BLaER1 (cell line): ENCODE data around the gene CYP2D6.
"Not testable (repeated sequence)": the region's sequence is repeated elsewhere in the genome, so short reads cannot be mapped to it uniquely, and the experiment has no call there.

Experiments used
- H3K27ac ChIP-seq: shearing (Covaris generic); formaldehyde crosslinking; 2 replicates; pipeline ENCODE4 v1.8.1; 2022
- H3K27me3 ChIP-seq: shearing (Covaris generic); formaldehyde crosslinking; 2 replicates; pipeline ENCODE4 v1.8.1; 2022
- H3K36me3 ChIP-seq: shearing (Covaris generic); formaldehyde crosslinking; 2 replicates; pipeline ENCODE4 v1.8.1; 2022
- H3K4me1 ChIP-seq: shearing (Covaris generic); formaldehyde crosslinking; 2 replicates; pipeline ENCODE4 v1.8.1; 2022
- H3K4me2 ChIP-seq: shearing (Covaris generic); formaldehyde crosslinking; 2 replicates; pipeline ENCODE4 v1.8.1; 2022
- H3K4me3 ChIP-seq: shearing (Covaris generic); formaldehyde crosslinking; 2 replicates; pipeline ENCODE4 v1.8.1; 2022
- H3K9ac ChIP-seq: shearing (Covaris generic); formaldehyde crosslinking; 2 replicates; pipeline ENCODE4 v1.8.1; 2022
- H3K9me3 ChIP-seq: shearing (Covaris generic); formaldehyde crosslinking; 2 replicates; pipeline ENCODE4 v1.8.1; 2022
- H4K20me1 ChIP-seq: shearing (Covaris generic); formaldehyde crosslinking; 2 replicates; pipeline ENCODE4 v1.8.1; 2022
- Cebpa-rat ChIP-seq: shearing (Covaris generic); IDR thresholded peaks from 2 replicates; pipeline ENCODE4 v1.8.1; 2022

CYP2D6 gene

GRCh38 chr22:42130639-42131431 is at the start of gene CYP2D6:
Gene CYP2D6 (minus strand): TSS chr22:42130810. CDS start chr22:42130791, 19 bp downstream.
- not testable (repeated sequence) for H3K27ac ChIP-seq, H3K9ac ChIP-seq, H3K36me3 ChIP-seq, H3K4me3 ChIP-seq, H3K9me3 ChIP-seq, H4K20me1 ChIP-seq, H3K27me3 ChIP-seq, H3K4me2 ChIP-seq
- peaks cover 31% of the 10 kb centered on the region for H3K4me1 ChIP-seq

- Histone ChIP-seq H3K4me2 (no peak overlapping the region), H3K4me1 (peaks cover 29% of the 10 kb centered on the region), H4K20me1 (peaks cover 87% of the 10 kb centered on the region), H3K9me3 (no peaks in the 10 kb centered on the region), H3K4me3 (no peak overlapping the region), H3K36me3 (peaks cover 72% of the 10 kb centered on the region), H3K27me3 (no peaks in the 10 kb centered on the region), H3K27ac (no peak overlapping the region), H3K9ac (no peak overlapping the region)
- TF ChIP-seq Cebpa-rat, result no peak
These were observed 49.0 kb upstream of the CYP2D6 start for GRCh38 chr22:42179616-42180015.

GRCh38 chr22:42178910-42179519 is 48.4 kb upstream of the CYP2D6 start:
- TF ChIP-seq Cebpa-rat, result no peak
- Histone ChIP-seq H3K9me3 (no peaks in the 10 kb centered on the region), H3K36me3 (peaks cover 72% of the 10 kb centered on the region), H3K4me3 (no peak overlapping the region), H3K27me3 (no peaks in the 10 kb centered on the region), H3K27ac (no peak overlapping the region), H3K9ac (no peak overlapping the region), H3K4me2 (no peak overlapping the region), H3K4me1 (peaks cover 35% of the 10 kb centered on the region), H4K20me1 (peaks cover 87% of the 10 kb centered on the region)

GRCh38 chr22:42177891-42178336 is 47.3 kb upstream of the CYP2D6 start:
- Histone ChIP-seq H3K27me3 (no peaks in the 10 kb centered on the region), H3K27ac (no peak overlapping the region), H3K4me3 (no peak overlapping the region), H3K36me3 (peaks cover 66% of the 10 kb centered on the region), H4K20me1 (peaks cover 87% of the 10 kb centered on the region), H3K4me2 (peak overlapping the region; percentile 11; the same call in 1 of the 2 replicates), H3K4me1 (peaks cover 46% of the 10 kb centered on the region), H3K9me3 (no peaks in the 10 kb centered on the region), H3K9ac (no peak overlapping the region)
- TF ChIP-seq Cebpa-rat, result no peak

- no peaks in the 10 kb centered on the region for H3K27me3 ChIP-seq
- H3K36me3 ChIP-seq, result peaks cover 71% of the 10 kb centered on the region
- no peak for TF ChIP-seq Cebpa-rat
- peaks cover 62% of the 10 kb centered on the region for H3K4me1 ChIP-seq
- no peak overlapping the region for H3K4me3 ChIP-seq
- H3K27ac ChIP-seq, result no peak overlapping the region
- no peaks in the 10 kb centered on the region for H3K9me3 ChIP-seq
- no peak overlapping the region for H3K9ac ChIP-seq
- no peak overlapping the region for H3K4me2 ChIP-seq
- H4K20me1 ChIP-seq, result peaks cover 87% of the 10 kb centered on the region
These were observed 45.8 kb upstream of the CYP2D6 start for GRCh38 chr22:42176255-42176915.

GRCh38 chr22:42174062-42174461 is 43.5 kb upstream of the CYP2D6 start:
- no peak overlapping the region for H3K9ac ChIP-seq
- H4K20me1 ChIP-seq, result peaks cover 86% of the 10 kb centered on the region
- H3K4me1 ChIP-seq, result peaks cover 72% of the 10 kb centered on the region
- H3K9me3 ChIP-seq, result no peaks in the 10 kb centered on the region
- H3K36me3 ChIP-seq, result peaks cover 67% of the 10 kb centered on the region
- no peak for TF ChIP-seq Cebpa-rat
- H3K27ac ChIP-seq, result 0 out of 2 replicates have a peak overlapping the region, but pooled peaks have one; percentile 18
- H3K4me3 ChIP-seq, result no peak overlapping the region
- H3K27me3 ChIP-seq, result no peaks in the 10 kb centered on the region
- peak overlapping the region; percentile 43 for H3K4me2 ChIP-seq

GRCh38 chr22:42173183-42173926 is 42.7 kb upstream of the CYP2D6 start:
- no peak overlapping the region for H3K9ac ChIP-seq
- no peak for TF ChIP-seq Cebpa-rat
- peaks cover 83% of the 10 kb centered on the region for H4K20me1 ChIP-seq
- peak overlapping the region; percentile 43 for H3K4me2 ChIP-seq
- peaks cover 66% of the 10 kb centered on the region for H3K4me1 ChIP-seq
- 0 out of 2 replicates have a peak overlapping the region, but pooled peaks have one; percentile 18 for H3K27ac ChIP-seq
- H3K27me3 ChIP-seq, result no peaks in the 10 kb centered on the region
- H3K36me3 ChIP-seq, result peaks cover 66% of the 10 kb centered on the region
- H3K9me3 ChIP-seq, result no peaks in the 10 kb centered on the region
- no peak overlapping the region for H3K4me3 ChIP-seq

GRCh38 chr22:42172773-42173172 is 42.2 kb upstream of the CYP2D6 start:
- Histone ChIP-seq H4K20me1 (peaks cover 81% of the 10 kb centered on the region), H3K4me1 (peaks cover 61% of the 10 kb centered on the region), H3K36me3 (peaks cover 65% of the 10 kb centered on the region), H3K27ac (0 out of 2 replicates have a peak overlapping the region, but pooled peaks have one; percentile 46), H3K9ac (no peak overlapping the region), H3K9me3 (no peaks in the 10 kb centered on the region), H3K4me3 (no peak overlapping the region), H3K27me3 (no peaks in the 10 kb centered on the region), H3K4me2 (peak overlapping the region; percentile 43)
- TF ChIP-seq Cebpa-rat, result no peak

GRCh38 chr22:42171946-42172719 is 41.5 kb upstream of the CYP2D6 start:
- Histone ChIP-seq H3K9me3 (no peaks in the 10 kb centered on the region), H3K9ac (peak overlapping the region; percentile 6; the same call in 1 of the 2 replicates), H3K36me3 (peaks cover 65% of the 10 kb centered on the region), H3K4me1 (peaks cover 59% of the 10 kb centered on the region), H4K20me1 (peaks cover 80% of the 10 kb centered on the region), H3K4me3 (no peak overlapping the region), H3K27ac (peak overlapping the region; percentile 46), H3K4me2 (peak overlapping the region; percentile 43), H3K27me3 (no peaks in the 10 kb centered on the region)
- TF ChIP-seq Cebpa-rat, result no peak
